ENCODE measurements around the gene POLR2J. TPM values are rescaled to one million over a fixed set of nuclear protein-coding genes. Genes with fewer than 3 reads are reported as not detected.
"Not testable (repeated sequence)": the region's sequence is repeated elsewhere in the genome, so short reads cannot be mapped to it uniquely, and the experiment has no call there.

POLR2J gene
- total RNA-seq, 2 experiments from 2014 or later: 48.3 to 53.6 TPM

DNA sequence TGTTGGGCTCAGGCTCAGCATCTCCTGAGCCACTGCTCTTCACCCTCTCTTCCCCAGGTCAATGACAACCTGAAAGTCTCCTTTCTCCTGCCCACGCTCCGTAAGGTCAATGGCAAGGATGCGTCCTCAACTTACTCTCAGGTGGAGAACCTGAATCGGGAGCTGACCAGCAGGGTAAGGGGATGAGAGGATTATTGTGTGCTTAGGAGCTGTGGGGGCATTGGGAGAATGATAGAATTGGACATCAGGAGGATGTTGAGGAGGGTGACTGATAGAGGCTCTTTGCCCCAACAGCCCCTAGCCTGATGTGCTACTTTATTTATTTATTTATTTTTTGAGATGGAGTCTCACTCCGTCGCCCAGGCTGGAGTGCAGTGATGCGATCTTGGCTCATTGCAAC is 12.6 kb downstream of the POLR2J start:
- Mint-ChIP-seq H3K4me1 (peaks cover 16% of the 10 kb centered on the region), H3K36me3 (no peaks in the 10 kb centered on the region), H3K27me3 (no peaks in the 10 kb centered on the region), H3K4me3 (peak overlapping the region; percentile 94), H3K27ac (peak overlapping the region; percentile 20), H3K9me3 (no peaks in the 10 kb centered on the region)
- DNase-seq: no peak
- no peak for ATAC-seq (ENCODE audit: low read depth)
- POLR2A ChIA-PET: interaction anchor here (1.2 kb wide), 1 partner anchor 14 kb away, joined by 3 read pairs; no protein-coding TSS in a partner anchor

DNA sequence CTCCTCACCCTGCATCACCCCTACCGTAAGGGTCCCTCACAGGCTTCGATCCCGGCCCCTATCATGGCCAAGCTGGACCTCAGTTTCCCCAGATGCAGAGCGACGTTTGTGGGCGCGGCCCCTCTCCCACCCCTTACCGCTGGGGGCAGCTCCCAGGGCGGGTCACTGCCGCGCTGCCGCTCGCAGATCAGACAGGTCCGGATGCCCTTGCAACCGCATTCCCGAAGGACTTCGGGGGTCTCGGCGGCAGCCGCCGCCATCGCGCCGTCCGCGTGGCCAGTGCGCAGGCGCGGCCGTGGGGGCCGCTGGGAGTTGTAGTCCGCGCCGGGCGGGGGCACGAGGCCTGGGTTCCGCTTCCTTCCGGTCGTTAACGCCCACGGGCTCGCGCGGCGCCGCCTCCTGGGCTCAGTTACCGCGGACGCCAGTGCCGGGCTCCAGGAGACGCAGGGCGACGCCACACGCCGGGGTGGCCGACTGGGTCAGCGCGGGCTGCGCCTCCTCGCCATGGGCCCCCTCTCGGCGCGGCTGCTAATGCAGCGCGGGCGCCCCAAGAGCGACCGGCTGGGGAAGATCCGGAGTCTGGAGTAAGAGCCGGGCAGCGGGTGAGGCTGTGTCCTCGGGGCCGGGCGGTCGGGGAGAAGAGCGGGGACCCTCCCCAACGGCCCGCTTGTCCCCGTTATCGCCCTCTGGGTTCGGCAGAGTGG is 14.0 kb downstream of the POLR2J start, which contains the start of the genes ALKBH4 and LRWD1:
Gene ALKBH4 (minus strand): TSS at position 287 of the 704 bp plus-strand sequence. CDS start 27 bp downstream, at position 260.
Gene LRWD1 (plus strand): TSS at position 408 of the 704 bp plus-strand sequence. CDS start 97 bp downstream, at position 505.
- DNase-seq: peak; percentile 98
- Mint-ChIP-seq H3K27me3 (no peaks in the 10 kb centered on the region), H3K4me1 (peaks cover 16% of the 10 kb centered on the region), H3K9me3 (no peaks in the 10 kb centered on the region), H3K36me3 (peaks cover 5% of the 10 kb centered on the region), H3K4me3 (peak within 1 kb of the TSS; percentile 94), H3K27ac (peak within 1 kb of the TSS; percentile 83)
- POLR2A ChIA-PET: interaction anchor here (0.9 to 2.2 kb wide), 8 partner anchors 9 to 69 kb away, joined by 3 to 9 read pairs (median 6); partner anchors contain the start of gene PRKRIP1
- peak; percentile 92 for ATAC-seq (ENCODE audit: low read depth)

DNA sequence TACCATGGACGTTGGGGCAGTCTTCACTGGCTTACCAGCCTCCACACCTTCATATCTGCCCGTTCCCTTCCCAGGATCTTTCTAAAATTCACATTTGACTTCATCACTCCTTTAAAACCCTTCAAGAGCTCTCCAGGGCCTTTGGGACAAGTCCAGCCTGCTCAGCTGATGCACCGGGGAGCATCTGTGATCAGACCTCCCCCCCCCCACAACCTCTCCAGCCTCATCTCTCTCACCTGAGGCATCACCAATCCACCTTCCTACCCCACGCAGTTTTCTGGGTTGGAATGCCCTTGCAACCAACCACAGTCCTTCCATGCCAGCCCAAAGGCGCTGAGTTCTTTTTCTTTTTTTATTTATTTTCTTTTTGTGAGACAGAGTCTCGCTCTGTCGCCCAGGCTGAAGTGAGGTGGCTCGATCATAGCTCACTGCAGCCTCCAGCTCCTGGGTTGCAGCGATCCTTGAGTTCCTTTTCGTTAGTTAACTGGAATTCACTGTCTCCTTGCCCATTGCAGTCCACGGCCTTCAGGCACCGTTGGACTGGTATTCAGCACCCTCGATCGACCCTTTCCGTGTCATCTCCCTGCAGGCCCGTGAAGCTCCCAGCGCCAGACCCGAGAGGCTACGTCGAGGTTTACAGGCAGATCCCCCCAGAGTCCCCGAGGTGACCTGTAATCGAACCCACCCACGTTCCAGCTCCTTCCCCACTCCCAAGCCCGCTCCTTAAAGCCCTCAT is 14.7 kb downstream of the POLR2J start:
- H3K27me3 Mint-ChIP-seq: no peaks in the 10 kb centered on the region
- H3K36me3 Mint-ChIP-seq: peaks cover 5% of the 10 kb centered on the region
- peak overlapping the region; percentile 83 for H3K27ac Mint-ChIP-seq
- peaks cover 16% of the 10 kb centered on the region for H3K4me1 Mint-ChIP-seq
- peak overlapping the region; percentile 94 for H3K4me3 Mint-ChIP-seq
- ATAC-seq (ENCODE audit: low read depth): peak; percentile 3
- no peak for DNase-seq
- POLR2A ChIA-PET: interaction anchor here (0.9 to 2.2 kb wide), 6 partner anchors 9 to 68 kb away, joined by 3 to 9 read pairs (median 6); partner anchors contain the start of gene PRKRIP1
- no peaks in the 10 kb centered on the region for H3K9me3 Mint-ChIP-seq

DNA sequence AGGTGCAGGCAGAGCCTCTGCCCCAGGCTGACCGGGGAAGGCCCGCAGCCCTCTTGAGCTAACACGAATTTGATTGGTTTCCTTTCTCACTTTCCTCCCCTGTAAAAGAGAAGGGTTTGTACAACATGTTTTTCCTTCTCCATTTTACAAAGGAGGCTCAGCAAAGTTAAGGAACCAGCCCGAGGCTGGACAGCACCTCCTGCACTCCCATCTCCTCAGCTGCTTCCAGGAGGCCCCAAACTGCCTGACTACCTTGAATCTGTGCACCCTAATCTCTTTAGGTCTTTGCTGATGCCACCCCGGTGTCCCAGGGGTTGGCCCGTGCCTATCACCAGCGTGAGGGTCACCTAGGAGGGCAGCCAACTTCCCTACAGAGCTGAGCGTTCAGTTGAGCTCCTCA is 18.3 kb downstream of the POLR2J start:
- Mint-ChIP-seq H3K4me3 (no peak overlapping the region), H3K4me1 (peaks cover 11% of the 10 kb centered on the region), H3K27ac (peak overlapping the region; percentile 10), H3K9me3 (no peaks in the 10 kb centered on the region), H3K36me3 (peaks cover 5% of the 10 kb centered on the region), H3K27me3 (no peaks in the 10 kb centered on the region)
- ATAC-seq (ENCODE audit: low read depth) (no peak), DNase-seq (no peak)
- POLR2A ChIA-PET: interaction anchor here (1.2 kb wide), 1 partner anchor 8 kb away, joined by 3 read pairs; no protein-coding TSS in a partner anchor

DNA sequence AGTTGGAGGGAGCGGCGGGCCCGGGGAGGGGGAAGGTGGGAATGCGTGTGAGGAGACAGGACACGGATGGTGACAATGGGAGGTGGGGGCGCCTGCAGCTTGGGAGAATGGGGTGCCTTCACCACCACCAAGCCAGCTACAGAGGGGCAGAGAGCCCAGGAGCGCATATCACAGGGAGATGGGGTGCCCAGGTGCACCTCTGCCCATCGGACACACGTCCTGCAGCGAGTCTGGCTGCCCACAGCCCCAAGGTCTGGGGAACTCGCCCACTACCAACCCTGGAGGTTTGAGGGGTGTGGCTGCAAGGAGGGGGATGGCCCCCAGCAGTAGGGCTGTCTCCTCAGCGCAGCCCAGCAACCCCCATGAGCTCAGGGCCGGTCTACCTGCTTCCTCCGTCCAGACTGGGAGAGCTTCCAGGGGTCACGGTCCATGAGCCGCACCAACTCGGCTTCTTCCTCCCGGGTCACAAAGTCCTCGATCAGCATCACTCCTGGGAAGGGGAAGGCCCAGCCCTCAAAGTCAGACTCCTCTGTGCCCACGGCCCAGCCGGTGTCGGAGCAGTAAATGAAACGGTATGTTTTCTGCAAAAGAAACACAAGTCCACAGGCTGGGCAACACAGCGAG is 19.4 kb downstream of the POLR2J start:
- no peak overlapping the region for H3K4me3 Mint-ChIP-seq
- peaks cover 6% of the 10 kb centered on the region for H3K36me3 Mint-ChIP-seq
- ATAC-seq (ENCODE audit: low read depth) (no peak), DNase-seq (no peak)
- no peaks in the 10 kb centered on the region for H3K9me3 Mint-ChIP-seq
- no peak overlapping the region for H3K27ac Mint-ChIP-seq
- H3K4me1 Mint-ChIP-seq: peaks cover 10% of the 10 kb centered on the region
- POLR2A ChIA-PET: no interaction called here
- H3K27me3 Mint-ChIP-seq: no peaks in the 10 kb centered on the region

DNA sequence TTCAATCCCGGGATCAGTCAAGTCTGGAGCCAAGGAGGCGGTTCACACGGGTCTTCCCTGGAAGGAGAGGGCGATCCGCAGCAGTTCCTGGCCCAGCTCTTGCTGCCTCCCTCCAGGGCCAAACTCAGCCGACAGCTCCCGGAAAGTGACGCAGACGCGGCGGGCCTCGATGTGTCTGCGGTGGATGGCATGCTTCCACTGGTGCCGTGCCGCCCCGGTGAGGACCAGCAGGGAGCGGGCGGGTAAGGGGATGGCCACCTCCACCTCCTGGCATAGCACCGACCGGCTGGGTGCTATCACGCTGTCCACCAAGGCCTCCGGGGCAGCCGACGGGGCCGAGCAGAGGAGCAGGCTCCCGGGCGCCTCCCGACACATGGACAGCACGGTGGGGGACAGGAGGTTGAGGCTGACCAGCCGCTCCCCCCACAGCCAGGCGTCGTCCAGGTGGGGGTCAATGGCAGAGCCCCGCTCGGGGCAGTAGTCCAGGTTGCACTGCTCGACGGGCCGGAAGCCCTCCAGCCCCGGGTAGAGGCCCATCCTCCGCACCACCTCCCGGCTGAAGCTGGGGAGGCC is 21.3 kb downstream of the POLR2J start:
- POLR2A ChIA-PET: no interaction called here
- H3K36me3 Mint-ChIP-seq: peaks cover 6% of the 10 kb centered on the region
- no peak overlapping the region for H3K4me3 Mint-ChIP-seq
- H3K4me1 Mint-ChIP-seq: peaks cover under 1% of the 10 kb centered on the region
- ATAC-seq (ENCODE audit: low read depth) (no peak), DNase-seq (no peak)
- no peaks in the 10 kb centered on the region for H3K27me3 Mint-ChIP-seq
- no peak overlapping the region for H3K27ac Mint-ChIP-seq
- no peaks in the 10 kb centered on the region for H3K9me3 Mint-ChIP-seq

DNA sequence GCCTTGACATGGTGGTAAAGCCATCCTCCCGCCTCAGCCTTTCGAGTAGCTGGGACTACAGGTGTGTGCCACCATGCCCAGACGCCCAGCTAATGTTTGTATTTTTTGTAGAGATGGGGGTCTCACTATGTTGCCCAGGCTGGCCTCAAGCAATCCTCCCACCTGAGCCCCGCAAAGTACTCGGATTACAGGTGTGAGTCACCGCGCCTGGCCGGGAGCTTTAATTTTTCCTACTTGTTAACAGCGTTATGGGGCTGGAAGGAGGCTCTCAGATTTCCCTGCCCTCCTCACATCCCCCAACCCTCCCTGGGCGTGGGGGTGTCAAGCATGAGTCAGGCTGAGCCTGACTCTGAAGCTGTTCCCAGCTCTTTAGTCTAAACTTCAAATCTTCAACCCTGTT is 22.4 kb downstream of the POLR2J start:
- H3K27me3 Mint-ChIP-seq: no peaks in the 10 kb centered on the region
- DNase-seq (no peak), ATAC-seq (ENCODE audit: low read depth) (no peak)
- peaks cover 6% of the 10 kb centered on the region for H3K36me3 Mint-ChIP-seq
- no peak overlapping the region for H3K27ac Mint-ChIP-seq
- H3K4me1 Mint-ChIP-seq: no peaks in the 10 kb centered on the region
- no peak overlapping the region for H3K4me3 Mint-ChIP-seq
- POLR2A ChIA-PET: interaction anchor here (0.7 to 1.6 kb wide), 3 partner anchors 8 to 174 kb away, joined by 3 to 7 read pairs (median 3); partner anchors contain the start of genes ALKBH4 and LRWD1
- no peaks in the 10 kb centered on the region for H3K9me3 Mint-ChIP-seq

DNA sequence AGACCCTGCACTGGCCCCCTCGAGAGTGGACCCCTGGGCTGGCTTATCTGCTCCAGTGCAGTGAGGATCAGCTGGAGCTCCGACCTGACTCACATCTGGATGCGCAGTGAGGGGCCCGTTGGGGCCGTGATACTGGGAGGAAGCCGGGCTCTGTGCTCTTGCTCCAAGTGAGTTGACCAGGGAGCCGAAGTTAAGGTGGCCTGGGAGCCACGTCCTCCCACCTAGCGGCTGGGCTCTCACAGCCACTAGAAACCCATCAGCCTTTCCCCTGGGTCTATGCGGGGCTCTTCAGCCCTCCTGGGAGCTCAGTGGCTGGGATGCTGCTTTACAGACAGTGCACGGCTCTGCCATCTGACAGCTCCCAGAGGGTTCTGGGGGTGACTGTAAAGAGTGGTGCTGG is 23.1 kb downstream of the POLR2J start:
- H3K9me3 Mint-ChIP-seq: no peaks in the 10 kb centered on the region
- no peak for DNase-seq
- POLR2A ChIA-PET: interaction anchor here (1.6 kb wide), 1 partner anchor 9 kb away, joined by 7 read pairs; the partner anchor contains the start of genes ALKBH4 and LRWD1

DNA sequence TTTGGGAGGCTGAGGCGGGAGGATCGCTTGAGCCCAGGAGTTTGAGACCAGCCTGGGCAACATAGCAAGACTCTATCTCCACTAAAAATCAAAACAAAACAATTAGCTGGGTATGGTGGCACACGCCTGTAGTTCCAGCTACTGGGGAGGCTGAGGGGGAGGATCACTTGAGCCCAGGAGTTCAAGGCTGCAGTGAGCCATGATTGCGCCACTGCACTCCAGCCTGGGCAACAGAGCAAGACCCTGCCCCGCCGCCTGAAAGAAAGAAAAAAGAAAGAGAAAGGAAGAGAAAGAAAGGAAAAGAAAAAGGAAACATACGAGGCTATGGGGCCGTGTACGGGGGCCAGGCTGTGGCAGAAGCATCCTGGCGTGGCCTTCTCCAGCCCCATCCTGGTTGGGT is 23.8 kb downstream of the POLR2J start:
- H3K36me3 Mint-ChIP-seq; H3K27ac Mint-ChIP-seq; H3K4me3 Mint-ChIP-seq; H3K27me3 Mint-ChIP-seq; H3K9me3 Mint-ChIP-seq; DNase-seq; ATAC-seq (ENCODE audit: low read depth); H3K4me1 Mint-ChIP-seq: not testable (repeated sequence)
- POLR2A ChIA-PET: interaction anchor here (1.6 kb wide), 1 partner anchor 9 kb away, joined by 7 read pairs; the partner anchor contains the start of genes ALKBH4 and LRWD1

More for the DNA sequence above, 23.1 kb downstream of the POLR2J start:
- peaks cover 2% of the 10 kb centered on the region for H3K36me3 Mint-ChIP-seq
- no peak overlapping the region for H3K27ac Mint-ChIP-seq
- no peak overlapping the region for H3K4me3 Mint-ChIP-seq
- no peak for ATAC-seq (ENCODE audit: low read depth)
- no peaks in the 10 kb centered on the region for H3K4me1 Mint-ChIP-seq
- no peaks in the 10 kb centered on the region for H3K27me3 Mint-ChIP-seq

DNA sequence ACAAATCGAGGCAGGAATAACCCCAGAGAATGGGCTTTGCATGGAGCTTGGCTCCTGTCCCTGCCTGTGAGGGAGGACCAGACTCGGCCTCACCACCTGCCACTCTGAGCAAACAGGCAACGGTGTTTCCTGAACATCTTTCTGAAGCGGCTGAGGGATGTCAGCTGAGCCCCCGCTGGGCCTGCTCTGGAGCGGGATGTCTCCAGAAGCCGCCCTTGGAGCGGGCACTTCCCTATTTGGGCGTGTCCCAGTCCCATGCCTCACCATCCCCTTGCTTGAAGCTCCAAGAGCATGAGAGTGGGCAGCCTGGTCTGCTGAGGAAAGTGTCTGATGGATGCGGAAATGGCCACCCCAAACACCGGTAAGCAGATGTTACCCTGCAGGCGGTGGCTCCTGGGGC is 24.3 kb downstream of the POLR2J start:
- no peak overlapping the region for H3K27ac Mint-ChIP-seq
- DNase-seq (no peak), ATAC-seq (ENCODE audit: low read depth) (no peak)
- H3K9me3 Mint-ChIP-seq: no peaks in the 10 kb centered on the region
- no peaks in the 10 kb centered on the region for H3K4me1 Mint-ChIP-seq
- peaks cover 1% of the 10 kb centered on the region for H3K36me3 Mint-ChIP-seq
- no peak overlapping the region for H3K4me3 Mint-ChIP-seq
- no peaks in the 10 kb centered on the region for H3K27me3 Mint-ChIP-seq
- POLR2A ChIA-PET: interaction anchor here (1.6 kb wide), 1 partner anchor 10 kb away, joined by 7 read pairs; the partner anchor contains the start of genes ALKBH4 and LRWD1

DNA sequence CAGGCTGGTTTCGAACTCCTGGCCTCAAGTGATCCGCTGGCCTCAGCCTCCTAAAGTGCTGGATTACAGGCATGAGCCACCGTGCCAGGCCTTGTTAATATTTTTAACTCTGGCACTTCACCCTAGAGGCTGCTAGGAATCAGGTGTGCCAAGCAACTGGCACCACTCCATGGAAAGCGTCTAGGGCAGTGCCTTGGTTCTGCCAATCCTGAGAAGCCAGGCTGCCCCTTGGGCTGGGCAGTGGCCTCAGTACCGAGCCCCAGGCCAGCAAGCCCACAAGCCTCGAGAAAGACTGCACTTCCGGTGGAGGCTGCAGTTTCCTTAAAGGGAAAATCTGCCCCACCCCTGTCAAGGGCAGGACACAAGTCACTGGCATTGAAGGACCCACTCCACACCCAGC is 25.4 kb downstream of the POLR2J start:
- Mint-ChIP-seq H3K27ac (no peak overlapping the region), H3K27me3 (no peaks in the 10 kb centered on the region), H3K4me3 (no peak overlapping the region), H3K4me1 (no peaks in the 10 kb centered on the region), H3K9me3 (no peaks in the 10 kb centered on the region), H3K36me3 (peaks cover 4% of the 10 kb centered on the region)
- POLR2A ChIA-PET: interaction anchor here (1.2 kb wide), 1 partner anchor 27 kb away, joined by 3 read pairs; no protein-coding TSS in a partner anchor
- DNase-seq (no peak), ATAC-seq (ENCODE audit: low read depth) (no peak)

DNA sequence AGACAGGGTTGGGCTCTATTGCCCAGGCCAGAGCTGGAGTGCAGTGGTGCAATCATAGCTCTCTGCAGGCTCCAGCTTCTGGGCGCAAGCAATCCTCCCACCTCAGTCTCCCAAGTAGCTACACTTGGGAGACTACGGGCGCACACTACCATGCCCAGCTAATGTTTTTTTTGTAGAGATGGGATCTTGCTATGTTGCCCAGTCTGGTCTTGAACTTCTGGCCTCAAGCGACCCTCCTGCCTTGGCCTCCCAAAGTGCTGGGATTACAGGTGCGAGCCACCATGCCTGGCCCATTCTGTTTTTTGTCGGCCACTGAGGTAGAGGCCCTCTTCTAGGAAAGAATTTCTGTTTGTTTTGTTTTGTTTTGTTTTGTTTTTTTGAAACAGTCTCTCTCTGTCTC is 26.3 kb downstream of the POLR2J start:
- H3K4me1 Mint-ChIP-seq: no peaks in the 10 kb centered on the region
- H3K4me3 Mint-ChIP-seq: no peak overlapping the region
- no peaks in the 10 kb centered on the region for H3K9me3 Mint-ChIP-seq
- no peak overlapping the region for H3K27ac Mint-ChIP-seq
- DNase-seq: no peak
- no peaks in the 10 kb centered on the region for H3K27me3 Mint-ChIP-seq
- H3K36me3 Mint-ChIP-seq: peaks cover 4% of the 10 kb centered on the region
- ATAC-seq (ENCODE audit: low read depth): no peak
- POLR2A ChIA-PET: interaction anchor here (0.6 to 1.2 kb wide), 4 partner anchors 8 to 689 kb away, joined by 3 read pairs; no protein-coding TSS in a partner anchor
